ENCODE results near the gene IL12RB1. TPM values are rescaled to one million over a fixed set of nuclear protein-coding genes. Genes with fewer than 3 reads are reported as not detected.

IL12RB1 gene
- total RNA-seq, 4 donors from 2014 or later = 0.15 to 3.5 (median 1.5) TPM

DNA sequence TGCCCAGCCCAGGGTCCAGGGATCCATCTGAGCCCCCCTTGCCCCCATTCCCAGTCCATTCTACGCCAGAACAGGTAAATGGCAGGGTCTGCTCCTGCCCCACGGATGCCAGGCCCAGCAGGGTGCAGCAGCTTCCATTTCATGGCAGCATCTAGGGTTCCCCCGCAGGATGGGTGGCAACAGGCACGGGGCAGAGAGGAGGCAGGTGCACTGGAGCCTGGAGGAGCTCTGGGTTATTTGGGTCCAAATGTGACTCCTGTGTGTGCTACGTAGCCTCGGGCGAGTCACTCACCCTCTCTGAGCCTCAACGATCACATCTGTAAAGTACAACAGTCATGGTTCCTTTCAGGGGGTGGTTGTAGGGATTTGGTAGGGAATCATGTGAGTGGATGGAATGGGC lies 27.4 kb downstream of the IL12RB1 start:
- no peaks in the 10 kb centered on the region for H3K9me3 ChIP-seq
- H3K27ac ChIP-seq = no peak overlapping the region
- no peak for TF ChIP-seq CTCF (IDR thresholded peaks at IDR 0.05)
- no peak for ATAC-seq
- H3K4me3 ChIP-seq = no peak overlapping the region
- H3K36me3 ChIP-seq = no peaks in the 10 kb centered on the region
- H3K4me1 ChIP-seq = peaks cover 0 to 16% (median 9%) of the 10 kb centered on the region in 3 donors
- peaks cover 7% of the 10 kb centered on the region for H3K27me3 ChIP-seq
- 83% methylated on average over 1 of the region's 8 CpGs; no CpG with 5 or more reads in 1 of the 2 donors for WGBS, 2 donors (ENCODE audit: low coverage in 1 of 2)

DNA sequence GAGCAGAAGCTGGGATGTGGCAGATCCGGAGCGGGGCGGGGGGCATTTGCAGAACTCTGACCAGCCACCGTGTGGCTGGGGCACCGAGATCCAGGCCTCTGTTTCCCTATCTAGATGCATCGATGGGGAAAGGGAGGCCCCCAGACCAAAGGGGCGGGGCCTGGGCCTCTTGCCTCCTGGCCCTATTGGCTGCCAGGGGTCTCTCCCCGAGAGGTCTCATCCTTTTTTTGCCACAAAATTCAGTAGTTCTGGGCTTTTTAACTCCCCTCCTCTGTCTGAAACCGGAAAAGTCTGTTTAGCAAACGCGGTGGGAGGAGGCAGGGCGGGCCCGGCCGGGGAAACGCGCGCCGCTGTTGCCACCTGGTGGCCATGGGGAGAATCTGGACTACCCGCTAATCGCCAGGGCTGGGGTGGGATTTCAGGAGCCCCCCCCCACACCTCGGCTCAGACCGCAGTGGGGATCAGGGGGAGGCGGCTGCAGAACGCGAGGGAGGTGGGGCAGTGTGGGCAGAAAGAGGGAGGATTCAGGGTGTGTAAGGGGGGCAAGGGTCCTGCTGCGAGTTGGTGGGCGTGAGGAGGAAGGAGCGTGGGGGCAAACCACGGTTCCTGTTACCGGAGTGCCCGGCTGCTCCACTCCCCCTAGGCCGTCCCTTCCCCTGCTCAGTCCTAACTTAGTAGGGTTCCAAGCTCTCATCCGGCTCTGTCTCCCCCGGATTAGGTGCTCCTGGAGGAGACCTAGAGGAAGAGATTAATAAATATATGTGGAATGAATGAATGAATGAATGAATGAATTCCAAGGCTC lies 28.3 kb downstream of the IL12RB1 start:
- 0 to 5% methylated on average over 5 to 15 of the region's 34 CpGs for WGBS, 2 donors (ENCODE audit: low coverage in 1 of 2)

DNA sequence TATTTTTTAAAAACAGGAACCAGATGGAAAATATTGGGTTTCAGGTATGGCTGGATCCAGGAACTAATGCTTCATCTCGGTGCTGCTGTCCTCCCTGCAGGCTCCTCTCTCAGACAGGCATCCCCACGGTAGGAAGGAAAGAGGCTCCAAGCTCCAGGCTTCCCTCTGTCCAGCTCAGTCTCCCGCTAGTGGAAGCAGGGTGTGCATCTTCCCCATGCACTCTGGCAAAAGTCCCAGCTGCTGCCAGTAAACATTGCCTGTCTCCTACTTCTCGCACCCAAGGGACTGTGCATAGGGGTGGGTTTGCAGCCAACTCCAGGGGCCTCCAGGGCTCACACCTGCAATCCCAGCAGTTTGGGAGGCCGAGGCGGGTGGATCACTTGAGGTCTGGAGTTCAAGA lies 29.2 kb downstream of the IL12RB1 start:
- H3K36me3 ChIP-seq = no peaks in the 10 kb centered on the region
- TF ChIP-seq POLR2AphosphoS5 (IDR thresholded peaks at IDR 0.05) (no peak), CTCF (IDR thresholded peaks at IDR 0.05) (no peak), EP300 (IDR thresholded peaks at IDR 0.05) (no peak), POLR2A (IDR thresholded peaks at IDR 0.05) (no peak)
- no peak overlapping the region for H3K4me3 ChIP-seq
- peak overlapping the region; percentile 37 to 90 (median 82) for H3K27ac ChIP-seq
- no peaks in the 10 kb centered on the region for H3K27me3 ChIP-seq
- H3K4me1 ChIP-seq = peaks cover 0 to 31% (median 9%) of the 10 kb centered on the region in 3 donors
- 83% methylated on average over 1 of the region's 6 CpGs; no CpG with 5 or more reads in 1 of the 2 donors for WGBS, 2 donors (ENCODE audit: low coverage in 1 of 2)
- ATAC-seq = peak; percentile 26
- H3K9me3 ChIP-seq = no peaks in the 10 kb centered on the region

More for the DNA sequence above, 28.3 kb downstream of the IL12RB1 start:
- peak overlapping the region; percentile 37 to 90 (median 82) for H3K27ac ChIP-seq
- peaks cover 0 to 23% (median 9%) of the 10 kb centered on the region in 3 donors for H3K4me1 ChIP-seq
- peak overlapping the region in 1 of 2 donors; percentile 22 for H3K4me3 ChIP-seq
- no peaks in the 10 kb centered on the region for H3K9me3 ChIP-seq
- no peak for TF ChIP-seq POLR2A (IDR thresholded peaks at IDR 0.05)
- no peak for TF ChIP-seq EP300 (IDR thresholded peaks at IDR 0.05)
- TF ChIP-seq POLR2AphosphoS5 (IDR thresholded peaks at IDR 0.05) = no peak
- peak in 3 of 4 experiments; percentile 95 to 99 (median 98) for TF ChIP-seq CTCF (IDR thresholded peaks at IDR 0.05)
- H3K27me3 ChIP-seq = peaks cover 2% of the 10 kb centered on the region
- peak; percentile 89 for ATAC-seq
- no peaks in the 10 kb centered on the region for H3K36me3 ChIP-seq

- Histone ChIP-seq H3K36me3 (no peaks in the 10 kb centered on the region), H3K9me3 (no peaks in the 10 kb centered on the region), H3K4me1 (peaks cover 2 to 46% (median 19%) of the 10 kb centered on the region in 3 donors), H3K27me3 (no peaks in the 10 kb centered on the region), H3K4me3 (no peak overlapping the region), H3K27ac (no peak overlapping the region)
- no peak for TF ChIP-seq CTCF (IDR thresholded peaks at IDR 0.05)
- TF ChIP-seq POLR2AphosphoS5 (IDR thresholded peaks at IDR 0.05) = no peak
- TF ChIP-seq POLR2A (IDR thresholded peaks at IDR 0.05) = no peak
- TF ChIP-seq EP300 (IDR thresholded peaks at IDR 0.05) = no peak
- 73 to 82% methylated on average over 3 to 4 of the region's 5 CpGs for WGBS, 2 donors (ENCODE audit: low coverage in 1 of 2)
- ATAC-seq = no peak
These were observed 30.8 kb downstream of the IL12RB1 start for GRCh38 chr19:18055967-18056366.

Measured in gastroesophageal sphincter (tissue), 4 donors.